Pulmonary artery endothelial cell (primary cell): ENCODE data around the gene ARRB1. TPM values are rescaled to one million over a fixed set of nuclear protein-coding genes. Genes with fewer than 3 reads are reported as not detected.
"Not testable (repeated sequence)": the region's sequence is repeated elsewhere in the genome, so short reads cannot be mapped to it uniquely, and the experiment has no call there.

Experiments
- DNase-seq: peaks from one replicate; pipeline ENCODE4 v3.0.0-alpha.2; 2011; ENCODE audit warnings: low read depth, low spot score
- total RNA-seq: library from RNA; depleted of rRNA; stranded (reverse); fragments of >200 nt; gene quantifications from 2 replicates; pipeline ENCODE4 v1.2.3, GENCODE V29; 2014

ARRB1 gene
- total RNA-seq, 1 donor from 2014 or later = 94.5 TPM

GRCh38 chr11:75324189-75324588, 27.3 kb downstream of the ARRB1 start:
- DNase-seq = no peak

- no peak for DNase-seq
Observed at GRCh38 chr11:75323609-75324008, 27.9 kb downstream of the ARRB1 start.

GRCh38 chr11:75320643-75321042, 30.8 kb downstream of the ARRB1 start:
- DNase-seq = no peak

GRCh38 chr11:75320046-75320618, 31.3 kb downstream of the ARRB1 start:
- no peak for DNase-seq

- no peak for DNase-seq
Observed at GRCh38 chr11:75319035-75319877, 32.2 kb downstream of the ARRB1 start.

GRCh38 chr11:75317446-75318122, 33.9 kb downstream of the ARRB1 start:
- no peak for DNase-seq

GRCh38 chr11:75315439-75315805, 36.0 kb downstream of the ARRB1 start:
- DNase-seq = no peak

GRCh38 chr11:75314771-75315438, 36.6 kb downstream of the ARRB1 start:
- no peak for DNase-seq

- peak; percentile 64 for DNase-seq
Observed at GRCh38 chr11:75313513-75314272, 37.8 kb downstream of the ARRB1 start.

- DNase-seq = no peak
Observed at GRCh38 chr11:75312346-75312745, 39.1 kb downstream of the ARRB1 start.

GRCh38 chr11:75311858-75312288, 39.6 kb downstream of the ARRB1 start:
- DNase-seq = peak; percentile 20

- no peak for DNase-seq
Observed at GRCh38 chr11:75308986-75309385, 42.5 kb downstream of the ARRB1 start.

GRCh38 chr11:75308116-75308515, 43.3 kb downstream of the ARRB1 start:
- DNase-seq = no peak

GRCh38 chr11:75307058-75307457, 44.4 kb downstream of the ARRB1 start:
- no peak for DNase-seq

GRCh38 chr11:75306529-75306928, 44.9 kb downstream of the ARRB1 start:
- DNase-seq = no peak

- no peak for DNase-seq
Observed at GRCh38 chr11:75305993-75306392, 45.5 kb downstream of the ARRB1 start.

GRCh38 chr11:75305452-75305851, 46.0 kb downstream of the ARRB1 start:
- DNase-seq = no peak

GRCh38 chr11:75304941-75305340, 46.5 kb downstream of the ARRB1 start:
- not testable (repeated sequence) for DNase-seq

- no peak for DNase-seq
Observed at GRCh38 chr11:75303544-75304224, 47.8 kb downstream of the ARRB1 start.

- no peak for DNase-seq
Observed at GRCh38 chr11:75302371-75302770, 49.1 kb downstream of the ARRB1 start.
